ENCODE data around the gene AKAP11. TPM values are rescaled to one million over a fixed set of nuclear protein-coding genes. Genes with fewer than 3 reads are reported as not detected.

AKAP11 gene
- total and polyA plus RNA-seq, 9 of the 15 experiments (the other 6 are each of a cell fraction or from before 2014, with no cell fraction given), result 2.2 to 31.3 (median 10.9) TPM

DNA sequence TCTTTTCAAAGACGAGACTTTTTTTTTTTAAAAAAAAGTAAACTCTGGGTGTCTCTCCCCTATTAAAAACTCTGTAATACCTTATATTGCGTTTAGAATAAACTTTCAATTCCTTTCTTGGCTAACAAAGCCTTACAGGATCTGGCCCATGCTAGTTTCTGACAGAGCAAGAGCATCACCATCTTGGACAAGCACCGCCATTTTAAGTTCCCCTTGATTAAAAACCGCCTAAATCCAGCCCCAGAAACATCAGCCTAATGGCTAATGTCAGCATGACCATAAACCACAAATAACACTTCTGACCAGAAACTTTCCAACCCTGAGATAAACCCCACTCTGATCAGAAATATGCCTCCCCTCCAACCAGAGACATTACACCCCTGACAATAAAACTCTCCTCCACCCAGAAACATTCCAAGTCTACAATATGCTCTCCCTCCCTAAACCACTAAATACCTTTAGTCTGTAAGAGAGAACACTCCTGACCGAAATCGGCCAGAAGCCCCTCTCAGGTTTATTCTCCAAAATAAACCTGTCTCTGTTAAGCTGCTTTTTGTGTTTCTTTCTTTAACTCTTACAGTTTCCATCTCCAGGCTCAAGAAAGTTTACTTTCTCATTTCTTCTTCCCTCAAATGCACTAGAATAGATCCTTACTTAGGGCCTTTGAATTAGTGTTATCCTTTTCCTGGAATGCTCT is 1.6 kb upstream of the AKAP11 start (continued):
- TF ChIP-seq ARID1B (IDR thresholded peaks at IDR 0.05), result no peak
- no peak for TF ChIP-seq BHLHE40 (IDR thresholded peaks at IDR 0.05; ENCODE audit: low read length)
- TF ChIP-seq PYGO2 (tag; IDR thresholded peaks at IDR 0.05), result no peak
- no peak for TF ChIP-seq FIP1L1 (IDR thresholded peaks at IDR 0.05; ENCODE audit: low read depth, low read length, poor library complexity, severe bottlenecking)
- TF ChIP-seq TRIM28 (IDR thresholded peaks at IDR 0.05), result peak; percentile 64; the same call in 1 of the 2 replicates
- TF ChIP-seq, protein P1, sequence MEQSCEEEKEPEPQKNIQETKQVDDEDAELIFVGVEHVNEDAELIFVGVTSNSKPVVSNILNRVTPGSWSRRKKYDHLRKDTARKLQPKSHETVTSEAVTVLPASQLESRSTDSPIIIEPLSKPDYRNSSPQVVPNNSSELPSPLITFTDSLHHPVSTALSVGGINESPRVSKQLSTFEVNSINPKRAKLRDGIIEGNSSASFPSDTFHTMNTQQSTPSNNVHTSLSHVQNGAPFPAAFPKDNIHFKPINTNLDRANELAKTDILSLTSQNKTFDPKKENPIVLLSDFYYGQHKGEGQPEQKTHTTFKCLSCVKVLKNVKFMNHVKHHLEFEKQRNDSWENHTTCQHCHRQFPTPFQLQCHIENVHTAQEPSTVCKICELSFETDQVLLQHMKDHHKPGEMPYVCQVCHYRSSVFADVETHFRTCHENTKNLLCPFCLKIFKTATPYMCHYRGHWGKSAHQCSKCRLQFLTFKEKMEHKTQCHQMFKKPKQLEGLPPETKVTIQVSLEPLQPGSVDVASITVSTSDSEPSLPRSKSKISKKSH (CRISPR knock-in tag; IDR thresholded peaks at IDR 0.05), result 0 out of 2 replicates have a peak, but pooled peaks have one; percentile 56
- TF ChIP-seq HIVEP1 (CRISPR knock-in tag; IDR thresholded peaks at IDR 0.05), result no peak
- peak; percentile 99 for TF ChIP-seq HLTF (IDR thresholded peaks at IDR 0.05)
- TF ChIP-seq NR2F6 (CRISPR knock-in tag; IDR thresholded peaks at IDR 0.05), result no peak
- TF ChIP-seq LARP7 (IDR thresholded peaks at IDR 0.05), result no peak
- no peak for TF ChIP-seq ZNF766 (CRISPR knock-in tag; conservative IDR thresholded peaks at IDR 0.05)
- TF ChIP-seq, protein P2, sequence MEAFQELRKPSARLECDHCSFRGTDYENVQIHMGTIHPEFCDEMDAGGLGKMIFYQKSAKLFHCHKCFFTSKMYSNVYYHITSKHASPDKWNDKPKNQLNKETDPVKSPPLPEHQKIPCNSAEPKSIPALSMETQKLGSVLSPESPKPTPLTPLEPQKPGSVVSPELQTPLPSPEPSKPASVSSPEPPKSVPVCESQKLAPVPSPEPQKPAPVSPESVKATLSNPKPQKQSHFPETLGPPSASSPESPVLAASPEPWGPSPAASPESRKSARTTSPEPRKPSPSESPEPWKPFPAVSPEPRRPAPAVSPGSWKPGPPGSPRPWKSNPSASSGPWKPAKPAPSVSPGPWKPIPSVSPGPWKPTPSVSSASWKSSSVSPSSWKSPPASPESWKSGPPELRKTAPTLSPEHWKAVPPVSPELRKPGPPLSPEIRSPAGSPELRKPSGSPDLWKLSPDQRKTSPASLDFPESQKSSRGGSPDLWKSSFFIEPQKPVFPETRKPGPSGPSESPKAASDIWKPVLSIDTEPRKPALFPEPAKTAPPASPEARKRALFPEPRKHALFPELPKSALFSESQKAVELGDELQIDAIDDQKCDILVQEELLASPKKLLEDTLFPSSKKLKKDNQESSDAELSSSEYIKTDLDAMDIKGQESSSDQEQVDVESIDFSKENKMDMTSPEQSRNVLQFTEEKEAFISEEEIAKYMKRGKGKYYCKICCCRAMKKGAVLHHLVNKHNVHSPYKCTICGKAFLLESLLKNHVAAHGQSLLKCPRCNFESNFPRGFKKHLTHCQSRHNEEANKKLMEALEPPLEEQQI (IDR thresholded peaks at IDR 0.05), result peak; percentile 66; the same call in 1 of the 2 replicates
- TF ChIP-seq, protein P3, sequence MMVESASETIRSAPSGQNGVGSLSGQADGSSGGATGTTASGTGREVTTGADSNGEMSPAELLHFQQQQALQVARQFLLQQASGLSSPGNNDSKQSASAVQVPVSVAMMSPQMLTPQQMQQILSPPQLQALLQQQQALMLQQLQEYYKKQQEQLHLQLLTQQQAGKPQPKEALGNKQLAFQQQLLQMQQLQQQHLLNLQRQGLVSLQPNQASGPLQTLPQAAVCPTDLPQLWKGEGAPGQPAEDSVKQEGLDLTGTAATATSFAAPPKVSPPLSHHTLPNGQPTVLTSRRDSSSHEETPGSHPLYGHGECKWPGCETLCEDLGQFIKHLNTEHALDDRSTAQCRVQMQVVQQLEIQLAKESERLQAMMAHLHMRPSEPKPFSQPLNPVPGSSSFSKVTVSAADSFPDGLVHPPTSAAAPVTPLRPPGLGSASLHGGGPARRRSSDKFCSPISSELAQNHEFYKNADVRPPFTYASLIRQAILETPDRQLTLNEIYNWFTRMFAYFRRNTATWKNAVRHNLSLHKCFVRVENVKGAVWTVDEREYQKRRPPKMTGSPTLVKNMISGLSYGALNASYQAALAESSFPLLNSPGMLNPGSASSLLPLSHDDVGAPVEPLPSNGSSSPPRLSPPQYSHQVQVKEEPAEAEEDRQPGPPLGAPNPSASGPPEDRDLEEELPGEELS (CRISPR knock-in tag; IDR thresholded peaks at IDR 0.05; ENCODE audit: borderline replicate concordance), result no peak

Data from K562 (cell line).